Measurements from ENCODE around the gene ZNF567. TPM values are rescaled to one million over a fixed set of nuclear protein-coding genes. Genes with fewer than 3 reads are reported as not detected.

Gene ZNF567
- 13.3 and 15.0 TPM in 2 replicates for total RNA-seq

DNA sequence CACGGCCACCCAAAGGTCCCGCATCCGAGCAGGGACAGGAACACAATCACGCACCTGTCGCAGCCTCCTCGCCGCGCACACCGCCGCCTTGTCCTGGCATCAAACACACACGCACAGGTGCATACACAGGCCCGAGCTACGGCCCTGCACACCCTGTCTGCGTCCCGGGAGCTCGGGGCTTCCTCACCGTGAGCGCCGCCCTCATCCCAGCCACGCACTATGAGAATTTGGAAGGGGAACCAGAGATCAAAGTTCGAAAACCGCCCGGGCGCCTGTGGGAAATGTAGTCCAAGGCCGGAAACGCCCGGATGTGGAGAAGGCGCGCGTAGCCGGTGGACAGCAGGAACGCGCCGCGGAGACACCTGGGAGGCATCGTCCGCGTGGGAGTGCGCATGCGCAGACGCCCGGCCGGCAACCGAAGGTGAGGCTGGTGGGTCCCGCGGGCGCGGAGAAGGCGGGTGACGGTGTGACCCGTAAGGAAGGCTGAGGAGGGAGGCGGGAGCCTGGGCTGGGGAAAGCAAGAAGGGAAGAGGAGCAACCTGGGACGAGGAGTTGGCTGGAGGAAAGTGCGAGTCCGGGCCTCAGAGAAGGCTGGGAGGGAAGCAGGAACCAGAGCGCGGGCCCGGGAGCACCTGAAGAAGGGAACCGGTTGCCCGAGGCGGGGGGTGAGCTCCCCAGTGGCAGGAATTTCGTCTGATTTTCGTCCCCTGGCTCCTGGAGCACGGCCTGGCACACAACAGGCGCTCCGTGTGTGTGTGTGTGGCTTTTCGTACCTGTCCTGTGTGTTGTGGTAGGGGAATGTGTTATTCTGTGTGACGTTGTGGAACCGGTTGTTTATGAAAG, at the start of gene ZNF567:
TSS of gene ZNF567 (plus strand) at position 399 of the 843 bp plus-strand sequence. CDS start 7,256 bp downstream, outside the sequence.
- TF ChIP-seq, protein P1, sequence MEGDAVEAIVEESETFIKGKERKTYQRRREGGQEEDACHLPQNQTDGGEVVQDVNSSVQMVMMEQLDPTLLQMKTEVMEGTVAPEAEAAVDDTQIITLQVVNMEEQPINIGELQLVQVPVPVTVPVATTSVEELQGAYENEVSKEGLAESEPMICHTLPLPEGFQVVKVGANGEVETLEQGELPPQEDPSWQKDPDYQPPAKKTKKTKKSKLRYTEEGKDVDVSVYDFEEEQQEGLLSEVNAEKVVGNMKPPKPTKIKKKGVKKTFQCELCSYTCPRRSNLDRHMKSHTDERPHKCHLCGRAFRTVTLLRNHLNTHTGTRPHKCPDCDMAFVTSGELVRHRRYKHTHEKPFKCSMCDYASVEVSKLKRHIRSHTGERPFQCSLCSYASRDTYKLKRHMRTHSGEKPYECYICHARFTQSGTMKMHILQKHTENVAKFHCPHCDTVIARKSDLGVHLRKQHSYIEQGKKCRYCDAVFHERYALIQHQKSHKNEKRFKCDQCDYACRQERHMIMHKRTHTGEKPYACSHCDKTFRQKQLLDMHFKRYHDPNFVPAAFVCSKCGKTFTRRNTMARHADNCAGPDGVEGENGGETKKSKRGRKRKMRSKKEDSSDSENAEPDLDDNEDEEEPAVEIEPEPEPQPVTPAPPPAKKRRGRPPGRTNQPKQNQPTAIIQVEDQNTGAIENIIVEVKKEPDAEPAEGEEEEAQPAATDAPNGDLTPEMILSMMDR (IDR thresholded peaks at IDR 0.05) = no peak
- Mint-ChIP-seq H3K36me3 (ENCODE audit: low read depth) (peaks cover 56% of the 10 kb centered on the region), H3K4me1 (peaks cover 34% of the 10 kb centered on the region), H3K27ac (peak within 1 kb of the TSS; percentile 89), H3K4me3 (peak within 1 kb of the TSS; percentile 98), H3K9me3 (peaks cover 8% of the 10 kb centered on the region), H3K27me3 (no peaks in the 10 kb centered on the region)
- intact Hi-C loops (cut with micrococcal nuclease) = loop anchor here (1.0 to 10.0 kb wide), 13 partner anchors 21 to 779 kb away; partner anchors contain the start of genes ZNF260, ZNF345, ZNF382 and ZNF383
- ChIA-PET POLR2A (interaction anchor here (0.6 to 1.9 kb wide), 7 partner anchors 82 to 1401 kb away, joined by 3 to 7 read pairs (median 5); partner anchors contain the start of genes ZNF345, ZNF382, ZNF529 and ZNF566), CTCF (no interaction called here)
- ATAC-seq (ENCODE audit: low read depth) (peak; percentile 93), DNase-seq (peak; percentile 95)

DNA sequence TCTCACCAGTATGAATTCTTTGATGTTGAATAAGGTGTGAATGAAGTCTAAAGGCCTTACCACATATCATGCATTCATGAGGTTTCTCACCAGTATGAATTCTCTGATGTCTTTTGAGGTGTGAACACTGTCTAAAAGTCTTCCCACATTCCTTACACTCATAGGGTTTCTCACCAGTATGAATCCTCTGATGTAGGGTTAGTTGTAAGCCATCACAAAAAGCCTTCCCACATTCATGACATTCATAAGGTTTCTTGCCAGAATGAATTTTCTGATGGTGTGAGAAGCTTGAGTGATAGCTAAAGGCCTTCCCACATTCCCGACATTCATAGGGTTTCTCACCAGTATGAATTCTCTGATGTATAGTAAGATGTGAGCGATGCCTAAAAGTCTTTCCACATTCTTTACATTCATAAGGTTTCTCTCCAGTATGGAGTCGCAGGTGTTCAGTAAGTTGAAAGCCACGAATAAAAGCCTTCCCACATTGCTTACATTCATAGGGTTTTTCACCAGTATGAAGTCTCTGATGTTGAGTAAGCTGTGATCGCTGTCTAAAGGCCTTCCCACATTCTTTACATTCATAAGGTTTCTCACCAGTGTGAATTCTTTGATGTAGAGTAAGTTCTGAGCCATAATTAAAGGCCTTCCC, 48.4 kb upstream of the ZNF567 start:
- intact Hi-C loops (cut with micrococcal nuclease) = no loop called here
- ChIA-PET POLR2A (no interaction called here), CTCF (no interaction called here)
- Mint-ChIP-seq H3K4me3 (no peak overlapping the region), H3K36me3 (ENCODE audit: low read depth) (peaks cover 71% of the 10 kb centered on the region), H3K27me3 (no peaks in the 10 kb centered on the region), H3K4me1 (no peaks in the 10 kb centered on the region), H3K9me3 (peaks cover 46% of the 10 kb centered on the region), H3K27ac (no peak overlapping the region)
- TF ChIP-seq, protein P1 (IDR thresholded peaks at IDR 0.05) = no peak
- DNase-seq (no peak), ATAC-seq (ENCODE audit: low read depth) (no peak)

DNA sequence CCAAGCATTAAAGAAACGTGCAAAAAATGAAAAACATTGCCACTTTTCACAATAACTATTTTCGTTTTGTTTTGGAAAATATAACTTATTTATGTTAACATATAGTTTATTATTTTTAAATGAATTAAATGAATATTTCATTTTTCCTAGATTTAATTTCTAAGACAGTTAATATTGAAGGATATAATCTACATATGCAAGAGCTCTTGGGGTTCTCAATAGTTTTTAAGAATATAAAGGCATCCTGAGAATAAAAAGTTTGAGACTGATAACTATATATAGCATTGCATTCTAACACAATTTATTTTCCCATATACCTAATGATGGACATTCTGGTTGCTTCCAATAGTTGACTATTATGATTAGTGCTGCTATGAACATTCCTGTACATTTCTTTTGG, 40.7 kb upstream of the ZNF567 start:
- Mint-ChIP-seq H3K9me3 (peaks cover 29% of the 10 kb centered on the region), H3K4me3 (no peak overlapping the region), H3K27ac (no peak overlapping the region), H3K36me3 (ENCODE audit: low read depth) (peaks cover 66% of the 10 kb centered on the region), H3K4me1 (no peaks in the 10 kb centered on the region), H3K27me3 (no peaks in the 10 kb centered on the region)
- POLR2A ChIA-PET = no interaction called here
- DNase-seq (no peak), ATAC-seq (ENCODE audit: low read depth) (no peak)
- intact Hi-C loops (cut with micrococcal nuclease) = no loop called here
- TF ChIP-seq, protein P1 (IDR thresholded peaks at IDR 0.05) = no peak
- CTCF ChIA-PET = no interaction called here

DNA sequence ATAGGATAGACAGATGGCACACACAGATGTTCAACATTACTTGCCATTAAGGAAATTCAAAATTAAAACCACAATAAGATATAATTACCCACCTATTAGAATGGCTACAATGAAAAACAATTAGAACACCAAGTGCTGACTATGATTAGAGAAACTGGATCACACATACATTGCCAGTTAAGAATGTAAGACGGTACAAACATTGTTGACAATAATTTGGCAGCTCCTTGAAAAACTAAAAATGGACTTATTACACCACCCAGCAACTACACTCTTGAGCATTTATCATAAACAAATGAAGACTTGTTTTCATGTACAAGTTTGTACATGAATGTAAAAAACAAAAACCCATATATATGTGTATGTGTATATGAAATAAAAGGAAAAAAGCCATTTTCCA, 34.5 kb upstream of the ZNF567 start:
- Mint-ChIP-seq H3K36me3 (ENCODE audit: low read depth) (peaks cover 76% of the 10 kb centered on the region), H3K4me3 (no peak overlapping the region), H3K27ac (no peak overlapping the region), H3K4me1 (no peaks in the 10 kb centered on the region), H3K27me3 (no peaks in the 10 kb centered on the region), H3K9me3 (peaks cover 38% of the 10 kb centered on the region)
- ChIA-PET CTCF (no interaction called here), POLR2A (no interaction called here)
- ATAC-seq (ENCODE audit: low read depth) = no peak
- intact Hi-C loops (cut with micrococcal nuclease) = no loop called here
- no peak for DNase-seq
- TF ChIP-seq, protein P1 (IDR thresholded peaks at IDR 0.05) = no peak

DNA sequence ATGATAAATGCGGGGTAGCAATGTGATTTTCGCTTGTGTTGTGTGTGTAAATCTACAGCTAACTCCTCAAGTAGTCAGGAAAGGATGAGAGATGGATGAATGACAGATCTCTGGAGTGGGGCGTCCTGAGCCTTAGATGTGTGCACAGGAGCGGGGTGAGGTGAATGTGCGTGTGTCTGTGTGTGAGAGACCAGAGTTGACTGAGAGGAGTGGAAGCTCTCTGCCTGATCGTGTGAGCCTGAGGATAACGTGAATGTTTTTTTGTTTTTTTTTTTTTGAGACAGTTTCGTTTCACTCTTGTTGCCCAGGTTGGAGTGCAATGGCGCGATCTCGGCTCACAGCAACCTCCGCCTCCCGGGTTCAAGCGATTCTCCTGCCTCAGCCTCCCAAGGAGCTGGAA, 21.6 kb upstream of the ZNF567 start:
- H3K27ac Mint-ChIP-seq = peak overlapping the region; percentile 72
- peaks cover 31% of the 10 kb centered on the region for H3K4me1 Mint-ChIP-seq
- H3K27me3 Mint-ChIP-seq = no peaks in the 10 kb centered on the region
- ChIA-PET POLR2A (interaction anchor here (0.6 to 0.7 kb wide), 2 partner anchors 131 to 651 kb away, joined by 3 to 5 read pairs; no protein-coding TSS in a partner anchor), CTCF (no interaction called here)
- intact Hi-C loops (cut with micrococcal nuclease) = loop anchor here (1.0 to 5.0 kb wide), 6 partner anchors 21 to 801 kb away; partner anchors contain the start of genes ZNF382, ZNF420, ZNF529 and ZNF567
- peaks cover 51% of the 10 kb centered on the region for H3K36me3 Mint-ChIP-seq (ENCODE audit: low read depth)
- DNase-seq (no peak), ATAC-seq (ENCODE audit: low read depth) (no peak)
- H3K9me3 Mint-ChIP-seq = peaks cover 16% of the 10 kb centered on the region
- TF ChIP-seq, protein P1 (IDR thresholded peaks at IDR 0.05) = no peak
- H3K4me3 Mint-ChIP-seq = peak overlapping the region; percentile 98

Data from activated B cell treated with CpG ODN at 0.5 μM for 24 hours (primary cell).